Activated T-helper 1 cell treated with anti-CD3 and anti-CD28 coated beads, Interleukin-2, amount 50 U/mL, for 16 hours (primary cell): ENCODE measurements around the gene PTPN14.

Experiments used
- DNase-seq, 2 donors: peaks; one replicate each; pipeline ENCODE4 v3.0.0-alpha.2; 2020; ENCODE audit warnings: low read depth in 1 of 2, low spot score in 1 of 2

Gene PTPN14

DNA sequence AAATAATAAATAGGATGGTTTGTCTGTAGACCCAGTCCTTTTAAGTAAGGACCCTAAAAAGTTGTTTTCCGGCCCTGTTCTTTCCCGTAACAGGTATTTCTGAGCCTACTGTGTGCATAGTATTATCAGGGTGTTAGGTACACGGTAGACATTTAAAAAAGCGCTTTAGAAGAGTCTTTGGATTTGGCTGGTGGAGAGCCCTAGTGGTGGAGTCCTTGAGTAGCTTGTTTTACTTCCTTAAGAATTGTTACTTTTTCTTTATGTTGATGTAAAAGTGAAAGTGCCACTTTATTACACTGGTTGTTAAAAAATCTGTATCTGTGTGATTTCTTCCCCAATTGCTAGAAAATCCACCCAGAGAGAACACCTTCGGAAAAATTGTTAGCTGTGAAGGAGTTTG lies 233.7 kb downstream of the PTPN14 start:
- no peak for DNase-seq

DNA sequence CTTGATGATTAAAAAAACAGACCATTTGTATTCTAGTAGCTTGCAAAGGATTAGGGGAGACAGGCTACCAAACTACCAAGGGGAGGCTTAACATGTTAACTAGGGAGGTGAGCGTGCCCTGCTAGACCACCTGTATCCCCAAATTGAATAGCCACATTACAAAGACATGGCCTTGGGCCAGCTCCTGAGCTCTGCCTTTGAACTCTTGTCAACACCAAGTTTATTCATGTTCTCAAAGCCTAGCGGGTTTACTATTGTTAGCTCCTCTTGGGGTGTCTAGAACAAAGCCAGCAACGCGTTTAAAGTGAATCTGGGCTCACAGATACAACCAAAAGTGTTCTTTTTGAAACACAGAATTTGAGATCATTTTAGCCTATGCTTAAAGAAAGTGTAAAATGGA lies 234.1 kb downstream of the PTPN14 start:
- no peak for DNase-seq

DNA sequence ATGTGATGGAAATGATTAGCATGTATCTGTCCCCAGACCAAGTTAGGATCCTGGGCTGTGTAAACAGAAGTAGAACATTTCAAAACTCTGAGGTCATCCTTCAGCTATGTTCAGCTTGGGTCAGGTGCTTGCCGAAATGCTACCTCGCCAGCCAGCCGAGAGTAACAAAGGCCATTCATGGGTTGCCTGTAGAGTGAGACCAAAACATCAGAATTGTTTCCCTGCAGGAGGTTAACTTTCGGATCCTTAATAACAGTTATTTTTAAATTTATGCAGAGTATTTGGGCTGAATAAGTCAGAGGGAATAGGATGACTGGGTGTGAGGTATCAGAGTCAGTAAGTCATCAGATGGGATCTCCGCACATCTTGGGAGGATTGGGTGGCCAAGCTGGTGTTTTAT lies 234.8 kb downstream of the PTPN14 start:
- no peak for DNase-seq

DNA sequence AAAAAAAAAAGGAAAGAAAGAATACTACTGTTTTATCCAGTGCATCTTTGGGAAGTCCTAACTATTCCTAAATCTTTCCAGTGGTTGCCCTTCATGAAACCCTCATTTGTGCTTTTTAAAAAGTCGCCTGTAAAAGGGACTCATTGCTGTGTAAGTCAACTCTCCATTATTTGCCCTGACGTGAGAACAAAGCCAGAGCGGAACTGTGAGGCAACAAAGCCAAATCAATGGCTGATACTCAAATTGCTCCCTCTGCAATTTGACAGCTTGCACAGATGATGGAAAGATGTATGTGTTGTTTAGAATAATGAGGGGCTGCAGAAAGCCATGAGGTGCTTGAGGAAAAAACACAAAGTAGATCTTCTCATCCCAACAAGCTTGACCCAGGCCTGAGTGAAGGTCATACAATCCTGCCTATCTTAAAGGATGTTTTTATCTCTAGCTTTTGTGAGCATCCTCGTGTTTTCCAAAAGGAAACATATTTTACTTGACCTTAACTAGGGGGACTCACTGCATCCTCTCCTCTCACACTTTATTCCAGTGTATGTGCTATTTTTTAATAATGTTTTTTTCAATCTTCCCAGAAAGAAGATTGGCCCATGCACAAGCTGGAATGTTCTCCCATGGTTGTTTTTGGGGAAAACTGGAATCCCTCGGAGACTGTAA lies 237.1 kb downstream of the PTPN14 start:
- DNase-seq = no peak

DNA sequence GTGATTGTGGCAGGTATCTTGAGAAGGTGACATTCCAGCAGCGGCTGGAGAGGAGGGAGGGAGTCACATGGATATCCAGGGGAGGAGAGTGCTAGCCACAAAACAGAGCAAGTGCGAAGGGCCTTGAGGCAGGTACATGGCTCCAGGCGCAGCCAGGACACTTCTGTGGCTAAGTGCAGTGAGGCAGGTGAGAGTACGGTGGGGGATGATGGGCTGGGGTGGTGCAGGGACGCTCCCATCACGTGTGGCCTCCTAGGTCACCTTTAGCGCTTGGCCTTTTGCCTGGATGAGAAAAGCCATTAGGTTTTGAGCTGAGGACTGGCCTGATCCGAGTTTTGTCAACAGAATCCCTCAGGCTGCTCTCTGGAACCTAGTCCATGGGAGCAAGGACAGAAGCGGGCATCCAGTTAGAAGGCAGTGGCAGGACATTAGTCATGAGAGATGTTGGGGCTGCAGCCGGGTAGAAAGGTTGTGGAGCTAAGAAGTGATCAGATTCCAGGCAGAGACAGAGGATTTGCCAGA lies 238.8 kb downstream of the PTPN14 start:
- DNase-seq = no peak

DNA sequence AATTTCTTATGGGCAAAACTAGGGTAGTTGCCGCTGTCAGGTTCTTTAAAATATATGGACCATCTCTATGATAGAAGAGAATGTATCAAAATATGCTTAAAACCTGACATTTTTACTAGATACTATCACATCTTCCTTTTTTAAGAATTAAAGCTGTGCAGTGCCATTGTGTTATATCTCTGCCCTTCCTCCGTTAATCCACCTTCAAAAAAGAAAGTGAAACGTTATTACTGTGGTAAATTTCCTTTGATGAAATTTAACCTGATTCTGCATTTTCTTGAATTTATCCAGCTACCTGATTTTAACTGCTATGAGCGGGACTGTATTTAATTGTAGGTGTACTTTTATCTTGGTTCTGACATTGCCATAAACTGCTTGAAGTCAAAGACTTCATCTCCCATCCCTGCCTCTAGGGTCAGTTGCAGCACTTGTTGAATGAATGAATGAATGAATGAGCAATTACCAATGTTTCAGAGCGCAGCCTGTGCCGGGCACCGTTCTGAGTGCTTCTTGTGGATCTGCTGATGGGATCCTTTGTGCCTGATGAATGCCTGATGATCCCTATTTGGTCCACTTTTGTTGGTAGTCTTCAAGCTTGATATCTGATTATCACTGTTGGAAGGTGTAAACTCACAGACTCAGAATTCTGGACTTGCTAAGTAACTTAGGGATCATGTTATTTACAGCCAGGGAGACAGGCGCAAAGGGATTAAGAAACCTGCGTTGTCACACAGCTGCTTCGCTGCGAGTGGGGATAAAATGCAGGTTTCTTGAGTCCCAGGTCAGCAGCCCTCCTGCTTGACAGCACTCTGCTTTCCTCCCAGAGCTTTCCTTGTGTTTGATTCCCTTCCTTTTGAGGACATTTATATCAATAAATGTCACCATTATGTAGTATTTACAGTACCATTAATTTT lies 240.4 kb downstream of the PTPN14 start:
- no peak for DNase-seq

DNA sequence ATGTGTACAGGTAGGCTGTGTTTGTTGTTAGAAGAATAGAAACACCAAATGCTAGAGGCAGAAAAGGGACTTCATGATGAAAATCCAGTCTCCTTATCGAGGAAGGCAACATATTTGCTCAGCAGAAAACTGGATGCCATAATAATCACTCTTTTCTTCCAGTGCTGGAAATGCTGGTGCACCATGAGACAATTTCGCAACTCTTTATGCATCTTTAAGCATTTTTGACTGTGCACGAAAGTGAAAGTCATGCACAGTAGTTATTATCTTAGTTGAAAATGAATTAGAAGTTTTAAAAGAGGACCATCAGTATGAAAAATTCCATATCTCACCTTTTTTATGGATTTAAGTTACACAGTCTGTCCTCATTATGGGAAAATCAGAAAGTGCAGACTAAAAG lies 241.4 kb downstream of the PTPN14 start:
- DNase-seq = no peak

DNA sequence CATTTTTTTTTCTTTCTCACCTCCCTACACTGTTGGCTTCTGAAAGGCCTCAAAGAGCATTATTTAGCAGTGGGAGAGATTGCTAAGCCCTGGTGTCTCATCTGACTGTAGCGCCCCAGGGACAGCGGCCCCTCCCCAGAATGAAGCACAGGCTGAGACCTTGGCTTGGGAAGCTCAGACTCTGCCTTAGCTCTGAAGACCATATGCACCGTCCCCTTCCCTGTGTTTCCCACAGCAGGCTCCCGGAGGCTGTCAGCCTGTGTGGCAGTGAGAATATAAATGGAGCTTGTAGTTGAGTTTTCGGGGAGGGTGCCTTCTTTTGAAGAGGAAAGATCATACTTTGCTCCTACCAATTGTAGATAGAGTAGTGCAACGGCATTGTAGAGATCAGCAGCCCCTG lies 245.1 kb downstream of the PTPN14 start:
- no peak for DNase-seq

DNA sequence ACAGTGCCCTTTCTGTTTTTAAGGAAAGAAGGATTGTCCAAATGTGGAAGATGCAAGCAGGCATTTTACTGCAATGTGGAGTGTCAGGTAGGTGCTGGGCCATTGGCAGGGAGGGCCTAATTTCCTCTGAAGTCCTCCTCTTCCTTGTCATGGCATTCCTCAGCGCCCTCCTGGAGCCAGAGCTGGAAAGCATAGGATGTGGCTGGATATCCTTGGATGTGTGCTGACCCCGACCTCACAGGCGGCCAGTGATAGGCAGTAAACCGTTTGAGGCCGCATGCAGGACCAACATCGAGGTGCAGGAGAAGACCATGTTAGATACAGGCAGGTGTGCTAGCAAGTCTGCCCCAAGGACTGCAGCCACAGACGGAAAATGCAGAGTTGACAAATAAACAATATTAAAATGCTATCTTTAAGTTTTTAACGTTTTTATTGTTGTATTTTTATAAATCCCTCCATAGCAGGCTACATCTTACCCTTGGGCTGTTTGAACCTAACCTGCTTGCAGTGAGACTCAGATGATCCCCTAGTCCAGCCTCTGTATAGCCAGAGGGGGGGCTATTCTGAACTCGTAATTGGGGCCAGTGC lies 246.1 kb downstream of the PTPN14 start:
- DNase-seq = no peak

DNA sequence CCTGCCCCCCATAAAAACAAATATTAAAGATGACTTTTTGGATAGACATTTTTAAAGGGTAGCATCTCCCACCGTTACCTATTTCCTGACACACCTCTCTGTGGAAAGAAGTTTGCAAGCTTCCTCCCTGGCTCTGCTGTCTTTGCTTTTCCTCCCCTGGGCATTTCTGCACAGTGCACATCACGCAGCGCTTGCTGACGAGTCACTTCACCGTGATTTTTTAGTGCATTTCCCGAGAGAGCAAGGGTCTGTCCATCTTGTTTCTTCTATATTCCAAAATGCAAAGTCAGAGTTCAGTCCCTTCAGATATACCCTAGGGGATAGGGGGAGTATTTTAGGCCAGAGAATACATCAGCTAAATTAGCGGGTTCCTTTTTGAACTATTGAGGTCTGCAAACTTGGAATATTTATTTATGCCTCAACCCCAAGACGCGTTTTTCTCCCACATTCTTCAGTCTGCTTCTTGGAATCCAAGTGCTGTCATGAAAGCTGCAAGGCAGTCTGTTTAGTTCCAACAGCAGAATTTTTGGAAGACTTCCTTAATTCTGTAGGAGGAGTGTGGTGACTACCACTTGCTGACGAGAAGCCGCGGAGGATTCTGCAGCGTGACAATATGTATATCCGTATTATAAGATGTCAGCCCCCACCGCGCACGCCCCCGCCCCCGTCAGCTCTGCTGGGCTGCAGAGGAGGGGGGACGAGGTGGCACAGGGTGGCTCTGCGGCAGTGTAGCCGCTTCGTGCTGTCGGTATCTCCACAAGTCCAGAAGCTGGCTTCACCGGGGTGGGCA lies 248.1 kb downstream of the PTPN14 start:
- DNase-seq = no peak

DNA sequence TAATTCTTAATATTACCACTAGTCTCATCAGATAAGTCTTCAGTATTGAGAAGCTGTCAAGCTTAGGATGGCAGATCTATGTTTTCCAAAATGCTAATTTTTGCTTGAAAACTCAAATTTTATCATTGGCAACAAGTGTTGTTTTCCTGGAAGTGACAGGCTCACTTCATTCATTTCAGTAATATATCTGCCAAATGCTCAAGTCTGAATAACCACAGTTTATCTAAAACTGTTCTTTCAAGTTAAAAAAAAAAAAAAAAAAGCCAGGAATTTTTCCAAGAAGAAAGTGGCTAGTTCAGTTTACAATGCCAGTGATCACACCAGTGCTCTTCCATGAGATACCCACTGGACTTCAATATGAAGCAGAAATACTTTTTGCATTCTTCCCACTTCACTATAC lies 249.9 kb downstream of the PTPN14 start:
- DNase-seq = no peak

DNA sequence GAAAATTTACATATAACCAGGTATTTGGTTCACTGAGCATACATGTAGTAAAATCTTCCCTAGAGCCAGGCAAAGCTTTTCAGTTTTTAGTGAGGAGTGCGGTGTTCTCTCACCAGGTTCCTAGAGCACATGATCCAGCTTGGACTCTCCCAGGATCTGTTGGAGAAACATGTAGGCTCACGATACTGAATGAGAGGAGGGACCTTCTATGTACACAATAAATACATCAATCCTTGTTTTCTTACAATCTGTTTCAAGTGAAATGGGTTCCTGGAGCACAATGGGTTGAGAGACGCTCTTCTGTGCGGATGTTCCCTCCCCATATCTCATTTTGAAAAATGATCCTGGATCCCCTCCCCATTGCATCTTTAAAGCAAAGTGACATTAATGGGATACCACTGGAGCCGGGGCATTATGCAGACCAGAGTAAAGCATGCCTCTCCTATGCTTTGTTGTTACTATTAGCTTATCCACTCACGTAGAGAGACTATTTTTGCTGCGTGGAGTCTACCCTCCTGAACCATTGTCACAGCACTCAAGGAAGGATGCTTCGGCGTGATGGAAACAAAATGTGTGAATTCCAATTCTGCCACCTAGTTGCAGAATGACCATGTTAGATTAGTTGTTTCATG lies 251.1 kb downstream of the PTPN14 start:
- no peak for DNase-seq
